ENCODE data around the gene RANBP3.
"Not testable (repeated sequence)": the region's sequence is repeated elsewhere in the genome, so short reads cannot be mapped to it uniquely, and the experiment has no call there.

The RANBP3 gene, protein sequence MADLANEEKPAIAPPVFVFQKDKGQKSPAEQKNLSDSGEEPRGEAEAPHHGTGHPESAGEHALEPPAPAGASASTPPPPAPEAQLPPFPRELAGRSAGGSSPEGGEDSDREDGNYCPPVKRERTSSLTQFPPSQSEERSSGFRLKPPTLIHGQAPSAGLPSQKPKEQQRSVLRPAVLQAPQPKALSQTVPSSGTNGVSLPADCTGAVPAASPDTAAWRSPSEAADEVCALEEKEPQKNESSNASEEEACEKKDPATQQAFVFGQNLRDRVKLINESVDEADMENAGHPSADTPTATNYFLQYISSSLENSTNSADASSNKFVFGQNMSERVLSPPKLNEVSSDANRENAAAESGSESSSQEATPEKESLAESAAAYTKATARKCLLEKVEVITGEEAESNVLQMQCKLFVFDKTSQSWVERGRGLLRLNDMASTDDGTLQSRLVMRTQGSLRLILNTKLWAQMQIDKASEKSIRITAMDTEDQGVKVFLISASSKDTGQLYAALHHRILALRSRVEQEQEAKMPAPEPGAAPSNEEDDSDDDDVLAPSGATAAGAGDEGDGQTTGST

DNA sequence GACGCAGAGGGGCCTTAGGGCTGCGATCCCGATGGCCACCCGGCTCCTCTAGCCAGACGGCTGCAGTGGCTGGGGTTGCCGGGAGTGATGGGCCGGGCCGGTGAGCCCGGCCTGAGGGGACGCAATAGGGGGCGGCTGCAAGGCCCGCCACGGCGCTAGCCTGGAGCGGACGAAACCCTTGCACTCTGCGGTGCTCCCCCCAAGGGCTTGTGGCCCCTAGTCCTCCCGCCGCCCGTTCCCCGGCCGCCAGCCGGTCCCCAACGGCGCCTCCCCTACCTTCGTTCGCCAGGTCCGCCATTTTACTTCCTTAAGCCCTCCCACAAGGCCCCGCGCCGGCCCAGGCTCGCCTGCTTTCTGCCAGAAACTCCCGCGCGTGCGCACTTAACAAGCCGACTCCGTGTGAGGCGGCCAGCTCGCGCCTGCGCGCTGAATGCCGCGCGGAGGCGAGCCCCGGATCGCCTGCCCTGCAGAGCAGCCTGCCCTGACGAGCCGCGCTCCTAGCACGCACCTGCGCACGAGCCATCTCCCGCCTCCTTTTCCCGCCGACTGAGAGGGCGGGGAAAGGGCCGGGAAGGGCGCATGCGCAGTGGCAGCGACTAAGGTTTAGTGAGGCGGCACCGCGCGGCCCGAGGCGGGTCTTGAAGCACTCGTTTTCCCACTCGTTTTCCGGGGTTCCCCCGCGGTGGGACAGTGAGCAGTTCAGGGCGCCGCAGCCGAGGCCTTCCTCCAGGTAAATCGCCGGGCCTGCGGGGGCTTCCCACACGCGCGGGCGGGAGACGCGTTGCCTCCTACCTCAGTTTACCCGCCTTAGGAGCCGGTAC is at the start of gene RANBP3:
RANBP3 (minus strand) TSS at position 356 of the 821 bp plus-strand sequence; CDS start at position 298, 58 bp downstream.
- peak; percentile 94 to 98 (median 96) for DNase-seq (ENCODE audit: low read depth in 3 of 3)

DNA sequence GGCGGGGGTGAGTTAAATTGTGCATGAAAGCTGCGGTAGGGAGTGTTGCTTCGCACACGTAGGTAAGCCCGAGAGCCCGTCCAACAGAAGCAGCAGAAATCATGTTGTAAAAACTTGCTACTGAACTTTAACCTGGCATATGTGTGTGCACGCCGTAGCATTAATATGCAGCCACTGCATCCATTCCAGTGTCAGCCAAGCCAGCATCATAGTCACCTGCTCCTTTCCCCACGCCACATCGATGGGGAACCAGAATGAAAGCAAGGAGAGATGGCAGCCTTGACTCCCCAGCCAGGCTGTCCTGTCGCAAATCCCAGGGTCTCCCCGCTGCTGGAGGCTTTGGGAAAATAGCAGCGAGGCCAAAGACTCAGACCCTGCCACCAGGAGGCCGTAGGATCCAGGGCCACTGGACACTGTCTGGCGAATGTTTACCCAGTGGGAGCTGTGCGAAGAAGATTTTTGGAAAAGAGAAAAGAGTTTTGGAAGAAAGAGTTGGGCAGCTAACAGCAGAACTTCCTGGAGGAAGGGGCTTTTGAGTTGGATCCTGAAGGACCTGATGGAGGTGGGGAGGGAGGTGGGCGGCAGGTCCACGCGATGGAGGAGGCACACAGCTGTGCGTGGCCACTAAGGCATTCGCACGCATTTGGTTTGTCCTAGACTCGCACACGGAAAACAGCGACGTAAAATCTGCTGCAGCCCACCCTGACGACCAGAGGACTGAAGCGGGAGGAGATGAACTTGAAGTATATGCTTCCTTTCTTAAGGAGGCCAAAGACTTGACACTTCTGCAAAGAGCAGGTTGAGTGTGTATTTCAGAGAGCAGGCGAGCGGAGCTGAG is 48.7 kb upstream of the RANBP3 start:
- no peak for DNase-seq (ENCODE audit: low read depth in 3 of 3)

- not testable (repeated sequence) for DNase-seq (ENCODE audit: low read depth in 3 of 3)
Observed at GRCh38 chr19:6024756-6025155, 46.8 kb upstream of the RANBP3 start.

GRCh38 chr19:6023936-6024335 is 46.0 kb upstream of the RANBP3 start:
- no peak for DNase-seq (ENCODE audit: low read depth in 3 of 3)

GRCh38 chr19:6023085-6023682 is 45.2 kb upstream of the RANBP3 start:
- DNase-seq (ENCODE audit: low read depth in 3 of 3): no peak

DNA sequence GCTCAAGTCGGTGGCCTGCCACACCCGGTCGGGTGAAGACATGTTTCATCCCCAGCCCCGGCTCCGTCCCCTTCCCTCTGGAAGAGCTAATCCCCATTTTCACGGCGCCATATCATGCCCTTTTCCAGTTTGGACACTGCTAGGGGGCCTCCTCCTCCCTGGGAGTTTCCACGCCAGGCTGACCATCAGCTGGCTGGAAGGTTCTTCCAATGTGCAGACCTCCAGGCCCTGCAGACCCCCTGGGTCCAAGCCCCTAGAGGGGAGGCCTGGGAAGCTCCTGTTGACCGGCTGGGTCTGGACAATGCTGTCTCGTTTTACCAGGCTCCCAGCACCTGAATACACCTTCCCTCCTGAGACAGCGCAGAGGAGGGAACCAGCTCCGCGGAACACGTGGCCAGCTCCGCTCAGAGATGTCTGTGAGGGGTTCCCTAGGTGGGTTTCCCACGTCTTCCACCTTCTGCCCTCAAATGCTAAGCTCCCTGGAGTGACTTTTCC is 44.7 kb upstream of the RANBP3 start:
- DNase-seq (ENCODE audit: low read depth in 3 of 3): no peak

- DNase-seq (ENCODE audit: low read depth in 3 of 3): peak; percentile 62 to 81 (median 64)
Observed at GRCh38 chr19:6021878-6022569, 44.1 kb upstream of the RANBP3 start.

DNA sequence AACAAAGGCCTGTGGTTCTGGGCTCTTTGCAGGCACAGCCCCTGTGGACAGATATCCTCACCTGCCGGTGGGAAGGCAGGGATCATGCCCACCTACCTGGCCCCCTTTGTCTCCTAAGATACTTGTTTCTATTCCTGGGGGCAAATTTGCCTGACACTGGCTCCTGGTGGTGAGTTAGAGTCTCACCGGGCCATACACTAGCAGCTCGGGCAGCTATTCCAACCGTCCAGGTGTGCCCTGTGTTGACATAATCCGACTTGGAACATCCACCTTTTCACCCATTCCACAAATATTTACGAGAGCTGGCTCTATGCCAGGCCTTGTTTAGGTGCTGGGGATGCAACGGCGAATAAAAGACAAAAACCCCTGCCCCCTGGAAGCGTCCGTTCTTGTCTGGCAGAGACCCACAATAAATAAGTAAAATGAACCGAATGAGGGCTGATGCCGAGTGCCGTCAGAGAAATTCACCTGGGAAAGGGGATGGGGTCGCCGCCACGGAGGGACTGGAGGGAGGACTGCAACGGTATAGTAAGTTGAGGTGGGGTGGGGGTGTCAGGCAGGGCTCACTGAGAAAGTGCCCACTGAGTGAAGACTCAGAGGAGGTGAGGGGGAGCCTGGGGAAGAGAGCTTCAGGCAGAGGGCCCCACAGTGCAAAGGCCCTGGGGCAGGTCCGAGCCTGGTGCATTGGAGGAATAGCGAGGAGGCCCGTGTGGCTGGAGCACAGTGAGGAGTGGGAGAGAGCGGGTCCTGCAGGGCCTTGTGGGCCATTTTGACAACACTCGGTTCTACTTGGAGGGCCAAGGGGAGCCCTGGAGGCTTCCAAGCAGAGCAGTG is 43.2 kb upstream of the RANBP3 start:
- no peak for DNase-seq (ENCODE audit: low read depth in 3 of 3)

DNA sequence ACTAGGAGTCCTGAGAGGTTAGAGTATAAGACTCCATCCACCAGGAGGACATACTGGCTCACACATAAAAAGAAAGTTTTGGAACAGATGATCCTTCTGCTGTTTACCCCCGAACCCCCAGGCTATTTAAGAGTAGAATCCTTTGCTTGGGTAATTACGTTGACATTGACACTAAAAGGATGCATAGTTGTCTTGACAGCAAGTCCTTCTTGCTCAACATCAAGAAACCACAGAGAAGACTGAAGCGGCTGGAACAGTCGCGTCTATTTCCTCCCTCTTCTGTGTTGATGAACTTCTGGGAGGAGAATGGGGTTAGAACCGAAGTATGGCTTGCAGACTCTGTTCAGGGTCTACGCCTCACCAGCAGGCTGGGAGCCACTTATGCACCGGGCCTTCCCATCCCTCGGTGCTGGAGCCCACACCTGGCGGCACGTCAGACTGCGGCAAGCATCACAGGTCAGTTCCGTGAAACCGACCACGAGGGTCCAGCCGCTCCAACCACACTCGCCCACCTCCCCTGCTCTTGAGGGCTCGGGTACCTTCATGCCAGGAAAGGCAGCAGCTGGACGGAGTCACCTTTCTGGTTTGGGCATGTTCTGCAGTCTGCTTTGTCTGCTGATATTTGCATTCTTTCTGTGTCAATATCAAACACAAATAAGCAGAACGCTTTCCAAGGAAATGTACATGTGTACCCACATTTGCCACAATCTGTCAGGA is 42.4 kb upstream of the RANBP3 start:
- no peak for DNase-seq (ENCODE audit: low read depth in 3 of 3)

DNA sequence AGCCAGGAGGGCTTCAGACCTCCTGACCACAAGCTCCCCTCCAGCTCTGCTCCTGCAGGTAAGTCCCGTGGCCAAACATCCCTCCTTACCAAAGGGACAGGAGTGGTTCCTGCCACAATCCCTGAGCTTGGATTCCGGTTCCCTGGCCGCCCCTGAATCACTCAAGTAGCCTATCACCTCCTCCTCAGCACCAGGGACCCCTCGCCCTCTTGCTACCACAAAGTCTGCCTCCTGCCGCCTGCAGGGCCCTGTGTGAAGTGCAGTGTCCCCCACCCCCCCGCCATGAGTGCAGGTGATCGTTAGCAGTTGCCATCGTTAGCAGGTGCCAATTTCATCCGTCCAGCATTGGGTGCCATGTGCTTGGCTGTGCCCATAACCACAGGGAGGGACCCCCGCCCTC is 40.8 kb upstream of the RANBP3 start:
- DNase-seq (ENCODE audit: low read depth in 3 of 3): no peak

DNA sequence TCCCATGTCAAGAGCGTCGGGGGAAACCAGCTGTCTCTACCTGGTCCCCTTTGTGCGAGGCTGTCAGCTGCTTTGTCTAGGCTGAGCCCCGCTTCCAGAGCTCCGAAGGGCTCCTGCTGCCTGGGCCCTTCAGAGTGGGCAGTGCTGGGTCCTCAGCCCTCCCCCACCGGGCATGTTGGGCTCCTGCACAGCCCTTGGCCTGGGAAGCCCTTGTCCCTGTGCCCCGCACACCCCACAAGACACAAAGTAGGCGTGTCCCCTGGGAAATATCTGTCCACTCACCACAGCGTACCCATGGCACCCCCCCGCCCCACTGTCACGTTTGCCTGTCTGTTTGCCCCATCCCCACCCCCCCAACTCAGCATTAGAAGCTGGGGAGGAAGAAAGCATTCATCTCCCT is 39.6 kb upstream of the RANBP3 start:
- no peak for DNase-seq (ENCODE audit: low read depth in 3 of 3)

- DNase-seq (ENCODE audit: low read depth in 3 of 3): no peak
Observed at GRCh38 chr19:6015841-6016545, 38.1 kb upstream of the RANBP3 start.

- DNase-seq (ENCODE audit: low read depth in 3 of 3): no peak
Observed at GRCh38 chr19:6014551-6015135, 36.7 kb upstream of the RANBP3 start.

DNA sequence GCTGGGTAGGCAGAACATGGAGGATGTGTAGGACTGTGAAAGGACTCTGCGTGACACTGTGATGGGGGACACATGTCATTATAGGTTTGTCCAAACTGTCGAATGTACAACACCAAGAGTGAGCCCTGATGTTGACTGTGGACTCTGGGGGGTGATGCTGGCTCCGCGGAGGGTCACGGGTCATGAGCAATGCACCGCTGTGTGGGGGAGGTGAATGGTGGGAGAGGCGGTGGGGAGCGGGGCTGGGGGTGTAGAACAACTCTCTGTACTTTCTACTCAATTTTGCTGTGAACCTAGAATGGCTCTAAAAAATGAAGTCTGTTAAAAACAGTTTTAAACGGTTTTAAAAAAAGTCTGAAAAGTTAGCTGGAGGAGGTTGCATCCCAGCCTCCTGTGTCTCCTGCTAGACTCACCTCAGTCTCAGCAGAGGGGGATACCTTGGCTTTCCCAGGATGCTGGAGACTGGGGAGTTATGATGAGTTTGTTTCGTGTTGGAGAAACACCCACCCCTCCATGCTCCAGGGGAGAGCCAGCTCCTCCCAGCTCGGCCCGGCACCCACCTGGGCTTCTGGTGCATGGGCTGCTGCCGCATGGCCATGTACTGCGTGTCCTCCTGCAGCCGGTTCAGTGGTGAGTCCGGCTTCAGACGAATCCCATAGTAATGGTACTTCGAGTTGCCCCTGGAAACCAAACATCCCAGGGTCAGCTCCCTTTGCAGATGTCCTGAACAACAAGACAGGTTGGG is 34.7 kb upstream of the RANBP3 start:
- DNase-seq (ENCODE audit: low read depth in 3 of 3): no peak

DNA sequence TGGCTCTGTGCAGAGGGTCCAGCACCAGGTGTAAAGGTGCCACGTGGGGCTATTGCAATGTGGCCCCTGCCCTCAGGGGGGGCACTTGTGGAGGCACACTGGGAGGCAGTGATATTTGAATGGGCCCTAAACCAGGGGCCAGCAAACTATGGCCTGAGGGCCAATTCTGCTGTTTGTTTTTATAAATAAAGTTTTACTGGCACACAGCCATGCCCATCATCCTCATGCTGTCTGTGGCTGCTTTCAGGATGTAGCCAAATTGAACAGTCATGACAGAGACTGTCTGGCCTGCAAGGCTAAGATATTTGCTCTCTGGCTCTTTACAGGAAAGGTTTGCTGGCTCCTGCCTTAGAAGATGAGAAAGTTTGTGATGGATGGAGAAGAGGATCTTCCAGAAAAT is 33.9 kb upstream of the RANBP3 start:
- DNase-seq (ENCODE audit: low read depth in 3 of 3): no peak

DNA sequence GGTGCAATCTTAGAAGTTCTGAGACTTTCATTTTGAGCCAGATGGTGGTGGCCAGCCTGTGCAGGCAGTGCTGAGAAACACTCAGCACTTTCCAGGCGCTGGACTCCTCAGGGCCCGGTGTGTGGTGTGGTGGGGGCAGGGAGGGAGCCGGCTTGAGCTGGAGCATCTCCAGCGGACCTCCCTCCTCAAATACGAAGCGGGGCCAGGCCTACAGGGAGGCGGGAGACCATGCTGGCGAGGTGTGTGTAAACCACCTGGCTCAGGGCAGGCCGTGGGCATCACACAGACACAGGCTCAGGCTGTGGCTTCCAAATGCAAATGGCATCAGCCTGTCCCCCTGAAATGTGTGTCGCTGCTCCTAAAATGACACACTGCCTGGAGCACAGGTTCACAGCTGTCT is 33.3 kb upstream of the RANBP3 start:
- DNase-seq (ENCODE audit: low read depth in 3 of 3): no peak

GRCh38 chr19:6010107-6010506 is 32.2 kb upstream of the RANBP3 start:
- no peak for DNase-seq (ENCODE audit: low read depth in 3 of 3)

Measured in stimulated activated CD4-positive, alpha-beta T cell treated with anti-CD3 and anti-CD28 coated beads, TNF-alpha, amount 100 ng/mL, for 48 hours (primary cell).